ENCODE measurements around the gene GAREM1.
"Not testable (repeated sequence)": the region's sequence is repeated elsewhere in the genome, so short reads cannot be mapped to it uniquely, and the experiment has no call there.

The GAREM1 gene

DNA sequence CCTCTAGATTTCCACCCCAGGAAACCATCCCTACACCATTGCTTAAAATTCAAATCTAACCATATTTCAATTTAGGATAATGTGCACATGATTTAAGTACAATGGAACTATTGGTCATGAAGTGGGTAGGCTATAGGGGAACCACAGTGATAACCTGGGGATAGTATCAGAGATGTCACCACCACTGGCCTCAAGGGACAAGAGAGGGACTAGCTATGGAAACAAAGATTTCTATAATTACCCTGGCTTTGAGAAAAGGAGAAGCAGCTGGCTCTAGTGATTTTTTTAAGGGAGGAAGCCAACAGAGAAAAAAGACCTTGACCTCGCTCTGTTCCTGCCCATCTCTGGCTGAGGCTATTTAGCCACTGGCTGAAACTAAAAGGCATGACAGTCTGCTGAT is 148.9 kb downstream of the GAREM1 start:
- DNase-seq = no peak

DNA sequence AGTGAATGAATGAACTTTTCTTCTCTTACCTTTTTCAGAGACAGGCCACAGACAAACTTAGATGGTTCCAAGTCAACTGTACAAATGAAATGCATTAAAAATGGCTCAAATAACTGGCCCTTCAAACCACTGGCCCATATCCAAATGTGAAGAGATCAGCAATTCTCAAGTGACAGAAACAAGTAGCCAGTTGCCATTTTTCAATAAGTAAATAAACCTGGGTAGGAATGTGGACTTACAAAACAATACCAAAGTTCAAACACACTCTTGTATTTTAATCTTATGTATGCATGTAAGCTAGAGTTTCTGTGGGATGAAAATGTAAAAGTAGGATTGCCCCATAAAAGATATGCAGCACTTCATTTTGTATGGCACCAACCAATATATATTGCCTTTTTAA is 151.6 kb downstream of the GAREM1 start:
- DNase-seq = no peak

DNA sequence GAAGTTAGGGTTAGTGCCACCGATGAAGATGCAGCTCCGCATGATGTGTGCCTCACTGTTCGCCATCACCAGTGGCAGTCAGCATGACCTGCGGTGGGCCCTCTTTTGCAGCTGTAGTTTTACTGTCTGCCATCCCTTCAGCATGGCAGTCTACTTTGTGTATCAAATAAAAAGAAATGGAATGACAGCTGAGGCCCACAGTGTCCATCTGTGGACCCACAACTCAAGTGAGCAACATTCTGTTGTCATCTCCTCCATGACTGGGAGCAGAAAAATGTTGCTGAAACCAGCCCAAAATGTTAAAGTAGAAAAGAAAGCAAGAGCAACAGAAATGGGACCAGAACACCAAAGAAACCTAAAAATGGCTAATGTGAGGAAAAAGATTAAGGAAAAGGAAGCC is 152.1 kb downstream of the GAREM1 start:
- no peak for DNase-seq

DNA sequence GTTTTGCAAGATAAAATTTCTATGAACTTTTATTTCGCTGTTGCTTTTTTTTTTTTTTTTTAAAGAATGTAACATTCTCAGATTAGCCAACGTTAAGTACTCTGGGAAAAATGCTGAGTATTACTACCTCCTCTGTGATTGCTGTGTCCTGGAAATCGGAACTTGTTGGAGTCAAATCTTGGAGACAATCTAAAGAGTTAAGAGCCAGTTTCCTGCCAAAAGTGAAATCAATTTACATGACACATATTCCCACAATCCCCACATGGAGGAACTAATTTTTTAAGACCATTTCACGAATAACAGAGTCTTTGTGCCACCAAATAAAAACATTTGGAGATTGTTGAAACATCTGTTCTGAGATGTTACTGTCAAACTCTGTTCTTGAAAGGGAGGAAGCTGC is 153.0 kb downstream of the GAREM1 start:
- no peak for DNase-seq

DNA sequence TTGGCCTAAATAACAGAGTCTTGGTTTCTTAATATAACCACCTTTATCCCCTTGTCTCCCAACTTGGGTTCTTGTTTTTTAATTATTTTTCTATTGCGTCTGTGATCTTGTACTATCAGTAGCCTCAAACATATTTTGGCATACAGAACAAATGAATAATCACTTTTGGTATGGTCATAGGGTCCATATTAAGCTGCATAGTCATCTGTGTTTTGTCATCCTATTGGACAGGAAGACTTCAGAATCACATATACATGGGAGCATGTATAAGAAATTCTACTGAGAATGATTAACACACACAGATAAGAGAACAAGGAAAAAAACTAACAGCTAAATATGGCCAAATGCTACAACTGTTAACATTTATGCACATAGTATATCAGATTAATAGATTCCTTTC is 154.8 kb downstream of the GAREM1 start:
- DNase-seq = no peak

DNA sequence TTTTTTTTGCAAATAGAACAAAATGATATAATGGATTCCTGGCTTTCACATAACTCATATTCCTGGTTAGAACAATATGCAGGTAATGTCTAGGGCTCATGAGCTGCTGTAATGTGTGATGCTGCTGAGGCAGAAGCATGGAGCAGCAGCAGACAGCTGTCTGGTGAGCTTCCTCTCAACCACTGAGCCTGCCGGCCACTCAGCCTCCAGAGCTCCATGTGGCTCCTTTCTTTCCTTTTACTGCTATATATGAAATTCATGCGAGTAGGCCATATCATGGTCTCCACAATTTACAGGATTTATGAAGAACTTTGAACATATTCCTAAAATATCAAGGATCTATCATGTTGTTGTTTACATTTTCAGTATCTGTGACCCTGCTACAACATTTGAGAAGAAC is 159.9 kb downstream of the GAREM1 start:
- DNase-seq = no peak

DNA sequence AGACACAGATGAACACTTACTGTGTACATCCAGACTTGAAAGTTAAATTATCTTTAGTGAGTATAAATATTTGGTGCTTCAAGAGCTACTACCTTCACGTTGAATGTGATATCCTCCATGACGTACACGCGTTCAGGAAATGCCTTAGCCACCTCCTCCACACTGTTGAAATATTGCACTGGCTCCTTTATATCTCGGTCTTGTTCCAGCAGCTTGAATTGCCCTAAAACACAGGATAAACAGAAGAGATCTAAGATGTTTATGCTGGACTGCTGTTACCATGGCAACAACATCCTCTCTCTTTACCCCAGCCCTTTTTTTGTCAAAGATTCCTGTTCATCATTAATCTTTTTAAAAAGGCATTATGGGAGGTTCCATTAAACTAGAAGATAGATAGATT is 160.6 kb downstream of the GAREM1 start:
- no peak for DNase-seq

DNA sequence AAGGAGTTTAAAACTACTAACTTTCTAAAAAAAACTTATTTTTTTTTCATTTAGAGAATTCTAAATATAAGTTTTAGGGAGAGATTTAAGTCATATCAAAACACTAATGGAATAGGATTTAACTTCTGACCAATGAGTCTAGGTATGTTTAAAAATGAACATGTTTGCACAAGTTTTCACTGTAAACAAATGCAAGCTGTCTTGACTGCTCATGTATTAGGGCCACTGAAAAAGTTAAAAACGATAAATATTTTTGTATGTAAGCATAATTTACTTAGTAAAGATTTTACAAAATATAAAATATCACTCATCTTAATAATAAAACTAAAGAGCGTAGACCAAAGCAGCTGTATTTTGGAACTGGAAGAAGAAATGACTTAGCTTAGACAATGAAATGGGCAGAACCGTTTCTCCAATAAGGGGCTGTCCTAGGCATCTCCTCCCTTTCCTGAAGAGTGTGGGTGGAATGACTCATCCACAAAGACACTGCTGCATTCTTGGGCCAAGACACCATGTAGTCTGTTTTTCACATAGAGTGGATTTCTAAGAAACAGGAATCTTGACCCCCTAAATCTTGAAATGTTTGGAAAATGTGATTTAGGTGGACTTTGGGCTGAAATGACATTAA is 162.1 kb downstream of the GAREM1 start:
- DNase-seq = no peak

DNA sequence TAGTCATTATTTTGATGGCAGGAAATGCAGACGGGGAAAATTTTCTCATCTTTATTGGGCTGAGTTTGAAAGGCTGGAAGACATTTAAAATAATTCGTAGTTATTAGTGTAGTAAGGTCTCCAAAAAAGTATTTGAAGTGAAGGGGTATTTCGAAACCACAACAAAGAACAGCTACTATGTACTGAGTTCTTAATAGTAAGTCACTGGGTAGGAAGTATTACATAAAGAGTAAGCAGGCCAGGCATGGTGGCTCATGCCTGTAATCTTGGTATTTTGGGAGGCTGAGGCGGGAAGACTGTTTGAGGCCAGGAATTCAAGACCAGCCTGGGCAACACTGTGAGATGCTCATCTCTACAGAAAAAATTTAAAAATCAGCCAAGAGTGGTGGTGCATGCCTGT is 167.3 kb downstream of the GAREM1 start:
- no peak for DNase-seq

DNA sequence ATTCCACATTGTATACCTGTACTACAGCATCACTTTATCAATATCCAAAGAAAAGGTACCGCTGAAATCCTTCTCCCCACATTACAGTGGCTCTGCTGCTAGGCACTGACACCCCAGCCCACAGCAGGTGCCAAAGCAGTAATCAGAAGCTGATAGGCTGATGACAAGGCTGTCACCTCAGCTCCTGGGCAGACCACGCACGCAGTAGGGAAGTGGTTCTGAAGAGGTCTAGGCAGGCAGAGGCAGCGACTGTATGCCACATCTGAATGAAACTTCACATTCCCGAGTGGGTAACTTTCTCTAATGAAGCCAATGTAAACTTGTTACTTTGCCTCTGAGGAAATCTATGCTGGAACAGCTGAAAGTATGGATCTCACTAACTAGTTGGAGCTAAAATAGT is 167.9 kb downstream of the GAREM1 start:
- no peak for DNase-seq

DNA sequence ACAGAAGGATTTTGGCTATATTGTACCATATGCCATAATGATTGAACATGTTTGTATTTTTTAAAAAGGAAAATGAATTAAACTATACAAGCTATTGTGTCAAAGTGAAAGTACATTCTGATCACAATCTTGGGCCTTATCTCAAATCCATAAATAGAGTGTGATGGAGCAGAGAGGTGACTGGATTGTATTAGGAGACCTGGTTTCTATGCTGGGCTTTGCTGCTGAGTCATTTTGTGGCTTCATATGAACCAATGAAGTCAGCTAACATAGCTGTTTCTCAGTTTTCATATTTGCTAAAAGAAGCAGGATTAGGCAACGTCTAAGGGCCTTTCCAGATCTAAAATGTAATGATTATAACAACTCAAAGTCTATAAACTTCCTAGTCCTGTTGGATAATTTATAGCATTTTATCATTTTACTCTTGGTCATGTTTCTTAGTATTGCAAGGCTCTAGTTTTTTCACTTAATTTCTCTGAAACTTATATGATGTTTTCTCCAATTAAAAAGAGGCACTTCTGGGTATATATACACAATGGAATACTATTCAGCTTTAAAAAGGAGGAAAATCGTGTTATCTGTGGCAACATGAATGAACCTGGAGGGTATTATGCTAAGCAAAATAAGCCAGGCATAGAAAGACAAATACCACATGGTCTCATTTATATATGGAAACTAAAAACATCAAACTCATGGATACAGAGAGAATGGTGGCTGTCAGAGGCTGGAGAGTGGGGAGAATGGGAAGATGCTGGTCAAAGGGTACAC is 168.5 kb downstream of the GAREM1 start:
- no peak for DNase-seq

DNA sequence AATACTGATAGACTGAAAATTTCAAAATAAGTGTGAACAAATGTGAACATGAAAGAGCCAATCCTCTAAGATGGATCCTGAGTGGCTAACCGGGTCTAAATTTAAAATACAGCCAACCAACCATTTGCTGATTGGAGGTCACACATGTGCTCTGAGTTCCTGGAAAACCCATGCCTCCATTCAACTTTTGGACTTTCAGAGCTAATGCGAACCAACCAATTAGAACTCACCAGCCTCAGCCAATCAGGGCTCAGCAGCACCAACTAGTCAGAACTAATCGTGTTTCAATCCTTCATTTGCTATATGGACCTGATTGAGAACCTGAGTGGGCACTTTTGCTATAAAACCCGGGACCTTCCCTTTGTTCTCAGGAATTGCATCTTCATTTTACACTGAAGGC is 169.3 kb downstream of the GAREM1 start:
- DNase-seq = no peak

DNA sequence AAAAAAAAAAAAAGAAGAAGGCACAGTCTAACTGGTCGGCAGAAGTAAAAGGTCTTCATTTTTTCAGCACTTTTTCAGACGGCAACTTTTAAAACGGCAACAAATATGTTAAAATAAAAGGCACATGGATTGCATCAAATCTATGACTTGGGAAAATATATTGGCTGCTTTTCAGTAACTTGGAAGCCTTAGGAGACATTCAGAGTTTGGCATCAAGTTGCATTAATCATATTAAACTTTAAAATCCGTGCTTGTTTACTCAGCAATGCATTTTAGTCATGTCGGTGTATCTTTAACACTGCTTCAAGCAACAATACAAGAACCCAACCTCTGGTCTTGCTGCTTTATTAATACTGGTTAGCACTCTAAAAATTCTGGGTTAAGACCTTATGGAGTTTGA is 169.8 kb downstream of the GAREM1 start:
- no peak for DNase-seq

DNA sequence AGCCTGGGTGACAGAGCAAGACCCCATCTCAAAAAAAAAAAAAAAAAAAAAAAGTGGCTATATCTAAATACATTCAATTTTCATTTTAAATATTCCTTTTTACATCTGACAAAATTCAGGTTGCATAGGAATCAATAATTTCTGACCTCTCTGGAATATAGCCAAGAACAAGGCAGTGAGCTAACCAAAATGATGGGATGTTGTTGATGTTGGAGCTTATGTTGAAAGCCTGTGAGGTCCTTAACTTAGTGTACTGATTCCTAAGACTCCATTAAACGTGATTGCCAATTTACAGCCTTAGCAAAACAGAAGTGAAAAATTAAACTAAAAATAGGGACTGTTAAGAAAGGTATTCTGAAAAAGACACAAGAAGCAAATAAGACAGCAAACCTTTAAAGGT is 171.2 kb downstream of the GAREM1 start:
- no peak for DNase-seq

DNA sequence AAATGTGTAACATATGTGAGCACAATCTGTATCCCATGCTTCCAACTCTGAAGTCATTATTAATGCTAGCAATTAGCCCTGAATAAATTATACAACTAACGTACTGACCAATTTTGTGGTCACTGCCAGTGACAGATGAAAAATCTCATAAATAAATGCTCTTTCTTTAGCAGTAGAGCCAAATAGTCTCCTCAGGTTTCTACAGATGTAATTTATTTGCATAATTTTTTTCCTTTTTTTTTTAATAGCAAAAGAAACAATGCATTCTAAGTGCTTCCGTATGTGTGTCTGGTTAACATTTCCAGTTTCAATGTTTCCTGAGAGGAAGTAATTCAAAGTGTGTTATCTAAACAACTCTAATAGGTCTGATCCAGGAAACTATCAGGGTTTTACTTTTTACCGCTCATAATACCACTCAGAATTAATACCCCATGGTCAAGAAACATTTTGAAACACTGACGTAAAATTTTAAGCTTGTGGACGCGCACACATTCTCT is 172.5 kb downstream of the GAREM1 start:
- DNase-seq = no peak

DNA sequence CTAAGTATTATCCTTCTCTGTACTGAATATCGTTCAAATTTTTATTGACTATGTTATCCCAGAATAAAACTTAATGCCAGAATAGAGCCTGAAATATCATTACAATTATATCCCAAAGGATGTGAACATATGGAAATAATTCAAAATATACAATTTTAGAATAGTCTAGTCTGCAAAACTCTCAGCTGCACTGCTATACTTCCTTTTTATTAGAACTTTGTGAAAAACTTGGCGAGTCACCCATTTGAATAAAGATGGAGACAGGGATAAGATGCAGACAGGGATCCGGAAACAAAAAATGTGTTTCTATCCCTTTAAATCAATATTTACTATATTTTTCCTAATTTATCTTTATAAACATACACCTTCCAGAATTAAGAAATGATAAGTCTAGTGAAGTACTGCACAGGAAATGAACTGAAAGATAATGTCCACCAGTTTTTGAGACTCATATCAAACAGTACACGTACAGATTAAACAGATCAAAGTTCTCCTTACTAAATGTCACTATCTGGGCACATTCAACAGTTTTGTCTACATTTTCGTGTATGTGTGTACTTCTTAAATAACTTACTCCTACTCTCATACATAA is 173.0 kb downstream of the GAREM1 start:
- DNase-seq = no peak

DNA sequence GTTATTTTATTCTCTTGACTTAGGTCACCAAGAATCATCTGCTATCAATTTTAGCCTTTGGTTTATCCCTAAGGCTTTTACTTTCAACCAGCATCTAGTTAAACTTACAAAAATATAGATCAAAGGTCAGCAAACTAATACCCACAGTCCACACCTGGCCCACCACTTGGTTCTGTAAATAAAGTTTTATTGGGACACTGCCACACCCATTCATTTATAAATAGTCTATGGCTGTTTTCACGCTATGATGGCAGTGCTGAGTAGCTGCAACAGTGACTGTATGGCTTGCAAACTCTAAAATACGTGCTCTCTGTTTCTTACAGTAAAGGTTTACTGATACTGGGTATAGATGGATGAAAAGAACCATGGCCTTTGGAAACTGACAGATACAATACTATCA is 173.8 kb downstream of the GAREM1 start:
- no peak for DNase-seq

DNA sequence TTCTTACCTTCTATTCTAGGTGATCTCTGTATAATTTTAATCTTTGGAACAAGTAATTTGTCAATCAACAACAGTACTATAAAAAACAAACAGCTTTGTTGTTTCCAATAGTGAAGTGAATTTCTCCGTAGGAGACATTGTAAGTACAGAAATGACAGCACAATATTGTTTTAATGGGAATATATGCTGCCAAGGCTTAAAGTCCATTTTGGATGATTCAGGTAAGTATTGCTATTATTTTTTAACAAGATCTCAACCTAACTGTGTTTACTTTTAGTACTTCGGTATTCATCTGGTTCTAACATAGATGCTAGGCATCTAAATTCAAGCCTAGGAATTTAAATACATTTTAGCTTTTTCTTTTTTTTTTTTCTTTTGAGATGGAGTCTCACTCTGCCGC is 175.1 kb downstream of the GAREM1 start:
- no peak for DNase-seq

DNA sequence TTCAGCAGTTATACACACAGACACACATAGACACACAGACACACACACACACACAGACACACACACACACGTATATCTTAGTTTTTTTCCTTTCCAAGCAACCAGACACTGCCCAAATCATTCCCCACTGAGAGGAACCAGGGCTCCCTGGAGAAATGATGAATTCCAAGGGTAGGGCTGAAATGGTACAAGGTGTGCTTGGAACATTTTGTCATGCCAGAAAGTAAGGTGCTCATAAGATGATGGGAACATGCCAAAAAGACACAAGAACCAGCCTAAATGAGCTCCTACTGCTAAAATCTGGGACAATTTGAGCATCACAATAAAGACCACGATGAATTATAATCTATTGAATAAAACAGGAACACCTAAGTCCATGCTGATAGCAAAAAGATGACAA is 177.6 kb downstream of the GAREM1 start:
- DNase-seq = no peak

DNA sequence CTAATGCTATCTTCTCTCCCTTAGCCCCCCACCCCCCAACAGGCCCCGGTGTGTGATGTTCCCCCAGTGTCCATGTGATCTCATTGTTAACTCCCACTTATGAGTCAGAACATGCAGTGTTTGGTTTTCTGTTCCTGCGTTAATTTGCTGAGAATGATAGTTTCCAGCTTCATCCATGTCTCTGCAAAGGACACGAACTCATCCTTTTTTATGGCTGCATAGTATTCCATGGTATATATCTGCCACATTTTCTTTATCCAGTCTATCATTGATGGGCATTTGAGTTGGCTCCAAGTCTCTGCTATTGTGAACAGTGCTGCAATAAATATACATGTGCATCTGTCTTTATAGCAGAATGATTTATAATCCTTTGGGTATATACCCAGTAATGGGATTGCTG is 179.1 kb downstream of the GAREM1 start:
- not testable (repeated sequence) for DNase-seq

DNA sequence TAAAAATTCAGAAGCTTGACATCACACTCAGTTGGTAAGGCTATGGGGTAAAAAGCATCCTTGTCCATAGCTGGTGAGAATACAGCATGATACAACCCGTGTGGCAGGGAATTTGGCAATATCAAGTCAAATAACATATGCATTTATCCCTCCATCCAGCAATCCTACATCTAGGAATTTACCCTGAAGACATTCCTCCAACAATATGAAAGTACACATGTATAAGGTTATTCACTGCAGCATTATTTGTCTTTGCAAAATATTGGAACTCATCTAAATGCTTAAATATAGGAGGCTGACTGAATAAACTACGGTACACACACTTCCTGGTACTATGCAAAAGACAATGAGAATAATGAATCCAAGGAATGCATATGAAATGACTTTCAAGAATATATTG is 179.9 kb downstream of the GAREM1 start:
- DNase-seq = no peak

DNA sequence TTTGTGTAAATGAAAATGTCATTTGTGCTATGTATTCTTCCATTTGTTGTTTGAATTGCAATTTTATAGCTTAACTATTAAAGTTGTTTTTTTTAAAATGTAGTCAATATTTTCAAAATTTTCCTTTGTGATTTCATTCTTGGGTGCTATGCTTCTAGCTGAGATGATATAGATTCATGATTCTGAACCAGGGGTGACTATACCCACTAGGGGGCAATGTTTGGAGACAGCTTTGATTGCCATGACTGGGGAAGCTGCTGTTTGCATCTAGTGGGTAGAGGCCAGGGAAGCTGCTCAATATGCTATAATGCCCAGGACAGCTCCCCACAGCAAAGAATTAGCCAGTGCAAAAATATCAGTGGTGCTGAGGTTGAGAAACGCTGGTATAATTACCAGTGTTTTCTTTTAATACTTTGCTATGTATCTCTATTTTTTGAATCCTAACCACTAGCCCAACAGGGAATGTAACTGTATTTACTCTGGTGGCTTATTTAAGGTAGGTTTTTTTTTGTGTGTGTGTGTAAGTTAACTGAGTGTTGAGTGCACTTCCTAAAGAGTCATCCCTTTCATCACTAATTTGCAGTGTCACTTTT is 181.1 kb downstream of the GAREM1 start:
- no peak for DNase-seq

DNA sequence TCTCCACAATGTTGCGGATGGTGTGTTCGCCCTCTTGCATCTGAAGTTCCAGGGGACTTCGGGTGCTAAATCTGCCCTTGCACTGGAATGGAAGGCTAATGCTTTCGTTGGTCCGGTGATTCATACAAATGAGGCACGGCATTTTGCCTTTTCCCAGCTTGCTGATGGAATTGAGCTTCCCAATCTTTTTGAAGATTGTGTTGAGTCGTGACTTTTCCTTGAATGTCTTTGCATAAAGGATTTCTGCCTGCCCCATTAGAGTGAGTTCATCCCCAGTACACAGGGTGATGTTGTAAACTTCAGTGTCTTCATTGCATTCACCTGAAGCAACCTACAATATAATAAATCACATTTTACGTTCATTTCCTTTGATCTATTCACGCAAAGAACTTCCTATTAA is 182.8 kb downstream of the GAREM1 start:
- DNase-seq = no peak

DNA sequence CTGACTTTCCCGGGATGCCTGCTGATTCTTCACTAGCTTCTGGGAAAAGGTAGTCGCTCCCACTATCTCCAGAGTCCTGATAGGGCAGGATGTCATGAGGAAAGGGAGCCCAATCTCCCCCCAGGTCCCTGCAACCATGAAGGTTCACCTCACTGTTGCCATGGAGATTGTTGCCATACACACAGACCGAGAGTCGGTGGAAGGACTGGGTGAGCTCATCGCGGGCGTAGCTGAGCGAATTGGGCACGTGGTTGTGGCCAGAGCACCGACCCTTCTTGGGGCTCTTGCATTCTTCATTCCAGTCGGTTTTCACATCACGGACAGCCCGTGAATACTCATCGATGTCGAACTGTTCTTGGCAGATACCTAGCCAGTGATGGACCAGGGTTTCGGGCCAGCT is 183.4 kb downstream of the GAREM1 start:
- no peak for DNase-seq
